H1 (cell line): ENCODE data around the gene DENND6B. TPM values are rescaled to one million over a fixed set of nuclear protein-coding genes. Genes with fewer than 3 reads are reported as not detected.
A peak's percentile ranks its signal among the peaks of the same experiment; 100 is the strongest.

ENCODE experiments used
- CTCF ChIA-PET: fragments of 300-600 bp; sonication (Branson Sonifier 250); formaldehyde crosslinking; loops from one replicate; lab custom pipeline; 2021; ENCODE audit not compliant: partially characterized antibody; lab: Charles Lee
- POLR2A ChIA-PET: fragments of 300-600 bp; sonication (Branson Sonifier 250); formaldehyde crosslinking; loops from one replicate; lab custom pipeline; 2021; ENCODE audit warnings: inconsistent platforms; ENCODE audit not compliant: partially characterized antibody; lab: Charles Lee
- DNase-seq, 2 experiments: peaks; one replicate each; pipeline versions ENCODE4 v3.0.0 to v3.0.0-alpha.2; 2010 to 2022; ENCODE audit warnings: low spot score in 2 of 2, low read depth in 1 of 2, mixed read lengths in 1 of 2
- FAIRE-seq: peaks from 2 replicates; lab custom pipeline; 2011; peaks lifted over from hg19 to GRCh38; lab: Jason Lieb, UNC
- H2AFZ ChIP-seq: 2 replicates; pipeline ENCODE4 v1.8.1; 2012; ENCODE audit warnings: low read length, inconsistent platforms
- H2AK5ac ChIP-seq: 2 replicates; pipeline ENCODE4 v1.6.1; 2013; ENCODE audit warnings: low read depth, low read length
- H2BK120ac ChIP-seq: replicated peaks from 2 replicates; pipeline ENCODE3; 2013; ENCODE audit warnings: low read depth, low read length, inconsistent platforms
- H2BK12ac ChIP-seq: 2 replicates; pipeline ENCODE4 v1.6.1; 2013; ENCODE audit warnings: low read depth, low read length
- H2BK15ac ChIP-seq: 2 replicates; pipeline ENCODE4 v1.6.1; 2013; ENCODE audit warnings: low read length
- H2BK20ac ChIP-seq: 2 replicates; pipeline ENCODE4 v1.6.1; 2013; ENCODE audit warnings: low read length
- H2BK5ac ChIP-seq: 2 replicates; pipeline ENCODE4 v1.6.1; 2013; ENCODE audit warnings: low read depth, low read length
- H3K14ac ChIP-seq: 2 replicates; pipeline ENCODE4 v1.6.1; 2013; ENCODE audit warnings: inconsistent platforms; ENCODE audit not compliant: insufficient read length
- H3K18ac ChIP-seq: 2 replicates; pipeline ENCODE4 v1.6.1; 2013; ENCODE audit warnings: low read length; ENCODE audit errors: extremely low read depth
- H3K23ac ChIP-seq: 2 replicates; pipeline ENCODE4 v1.6.1; 2013; ENCODE audit warnings: inconsistent platforms; ENCODE audit not compliant: insufficient read length
- H3K23me2 ChIP-seq: 2 replicates; pipeline ENCODE4 v1.6.1; 2013; ENCODE audit warnings: low read depth, low read length
- H3K27ac ChIP-seq: 2 replicates; pipeline ENCODE4 v1.6.1; 2011; ENCODE audit warnings: low read depth, low read length, inconsistent platforms
- H3K27me3 ChIP-seq, 4 experiments: replicated peaks in 1 of 4; 1 replicate in 1 of 4; 2 replicates in 3 of 4; pipeline versions ENCODE4 v1.6.1 to v1.8.1; 2011 to 2013; ENCODE audit warnings: low read length in 3 of 4, mild to moderate bottlenecking in 3 of 4, inconsistent platforms in 2 of 4, mixed read lengths in 2 of 4, moderate library complexity in 1 of 4; ENCODE audit not compliant: control insufficient read depth in 3 of 4, insufficient read depth in 3 of 4; ENCODE audit errors: extremely low read depth in 1 of 4
- H3K36me3 ChIP-seq, 4 experiments: 2 replicates each; pipeline versions ENCODE4 v1.6.1 to v1.8.1; 2011 to 2013; ENCODE audit warnings: mild to moderate bottlenecking in 4 of 4, low read length in 3 of 4, moderate library complexity in 2 of 4, control low read depth in 1 of 4, inconsistent platforms in 1 of 4; ENCODE audit not compliant: insufficient read depth in 4 of 4, control insufficient read depth in 2 of 4
- H3K4ac ChIP-seq: replicated peaks from 2 replicates; pipeline ENCODE3; 2013; ENCODE audit warnings: low read length, low read depth, mixed read lengths, inconsistent platforms; ENCODE audit not compliant: insufficient read length
- H3K4me1 ChIP-seq, 4 experiments: replicated peaks in 1 of 4; 1 replicate in 1 of 4; 2 replicates in 3 of 4; pipeline versions ENCODE4 v1.6.1 to v1.8.1; 2011 to 2013; ENCODE audit warnings: low read length in 3 of 4, inconsistent platforms in 2 of 4, mixed read lengths in 1 of 4; ENCODE audit not compliant: insufficient read depth in 4 of 4, control insufficient read depth in 3 of 4
- H3K4me2 ChIP-seq, 2 experiments: 2 replicates each; pipeline versions ENCODE4 v1.6.1 to v1.8.1; 2011 to 2013; ENCODE audit warnings: low read depth in 2 of 2, low read length in 2 of 2, control low read depth in 1 of 2, inconsistent platforms in 1 of 2, mild to moderate bottlenecking in 1 of 2; ENCODE audit not compliant: insufficient read depth in 1 of 2
- H3K4me3 ChIP-seq, 4 experiments: fragments of 200-600, 300-600 bp in 1 of 4; sonication (generic), shearing (Covaris generic), sonication (Bioruptor Twin) in 1 of 4; 2 replicates each; pipeline versions ENCODE4 v1.5.1 to v1.8.1; 2011 to 2016; ENCODE audit warnings: low read length in 4 of 4, low read depth in 3 of 4, control low read depth in 2 of 4, inconsistent platforms in 2 of 4, mild to moderate bottlenecking in 2 of 4, mixed read lengths in 1 of 4, moderate library complexity in 1 of 4; ENCODE audit not compliant: insufficient read depth in 2 of 4; ENCODE audit errors: extremely low read depth in 1 of 4
- H3K56ac ChIP-seq: replicated peaks from 2 replicates; pipeline ENCODE3; 2013; ENCODE audit warnings: low read depth, mild to moderate bottlenecking, mixed read lengths, low read length, inconsistent platforms; ENCODE audit not compliant: insufficient read length
- H3K79me1 ChIP-seq: 2 replicates; pipeline ENCODE4 v1.6.1; 2013; ENCODE audit warnings: low read depth, low read length, control low read depth
- H3K79me2 ChIP-seq, 2 experiments: 2 replicates each; pipeline versions ENCODE4 v1.6.1 to v1.8.1; 2012 to 2013; ENCODE audit warnings: low read length in 2 of 2, mild to moderate bottlenecking in 2 of 2, inconsistent platforms in 1 of 2; ENCODE audit not compliant: insufficient read depth in 2 of 2, control insufficient read depth in 1 of 2
- H3K9ac ChIP-seq, 4 experiments: replicated peaks in 1 of 4; 1 replicate in 1 of 4; 2 replicates in 3 of 4; pipeline versions ENCODE4 v1.6.1 to v1.8.1; 2011 to 2013; ENCODE audit warnings: low read depth in 3 of 4, low read length in 3 of 4, control low read depth in 2 of 4, mild to moderate bottlenecking in 2 of 4, moderate library complexity in 2 of 4, inconsistent platforms in 1 of 4; ENCODE audit errors: extremely low read depth in 1 of 4
- H3K9me3 ChIP-seq, 2 experiments: 2 replicates each; pipeline versions ENCODE4 v1.6.1 to v1.8.1; 2012 to 2013; ENCODE audit warnings: mild to moderate bottlenecking in 2 of 2, moderate library complexity in 2 of 2, control low read depth in 1 of 2, inconsistent platforms in 1 of 2, low read depth in 1 of 2, low read length in 1 of 2, mixed read lengths in 1 of 2; ENCODE audit not compliant: insufficient read depth in 2 of 2
- H4K20me1 ChIP-seq, 2 experiments: replicated peaks in 1 of 2; 2 replicates each; pipeline versions ENCODE3 to v1.8.1; 2011 to 2013; ENCODE audit warnings: inconsistent platforms in 2 of 2, low read length in 2 of 2, mild to moderate bottlenecking in 1 of 2; ENCODE audit not compliant: insufficient read depth in 2 of 2, control insufficient read depth in 1 of 2
- H4K5ac ChIP-seq: 2 replicates; pipeline ENCODE4 v1.6.1; 2013; ENCODE audit warnings: low read length, low read depth, mixed read lengths, inconsistent platforms; ENCODE audit not compliant: insufficient read length
- H4K8ac ChIP-seq: 2 replicates; pipeline ENCODE4 v1.8.0; 2013; ENCODE audit warnings: mild to moderate bottlenecking, moderate library complexity, low read length, inconsistent platforms; ENCODE audit not compliant: insufficient read depth; ENCODE audit errors: extremely low read depth
- H4K91ac ChIP-seq: replicated peaks from 2 replicates; pipeline ENCODE3; 2013; ENCODE audit warnings: low read length, mixed read lengths, inconsistent platforms; ENCODE audit not compliant: insufficient read length
- KDM4A ChIP-seq: IDR thresholded peaks from one replicate; pipeline ENCODE4 v1.7.1; 2012; ENCODE audit warnings: low read depth, mild to moderate bottlenecking, moderate library complexity, low read length, inconsistent platforms; ENCODE audit not compliant: severe bottlenecking
- RAD21 ChIP-seq, 2 experiments: IDR thresholded peaks in 1 of 2; conservative IDR thresholded peaks in 1 of 2; 2 replicates each; pipeline ENCODE4 v1.6.1; 2011; ENCODE audit warnings: low read depth in 2 of 2, low read length in 2 of 2, improper control_type of control experiment in 1 of 2, inconsistent platforms in 1 of 2, mild to moderate bottlenecking in 1 of 2, moderate library complexity in 1 of 2
- WGBS, 2 experiments: shearing (Covaris generic) in 1 of 2; methylation state at CpG; one replicate each; pipeline versions ENCODE4 v1.1.6 to v1.1.7; 2013 to 2015; ENCODE audit warnings: low lambda C conversion rate in 2 of 2, mixed read lengths in 2 of 2, inconsistent platforms in 1 of 2, low coverage in 1 of 2, missing lambda C conversion rate in 1 of 2; ENCODE audit not compliant: insufficient replicate concordance in 2 of 2, insufficient coverage in 1 of 2, insufficient read length in 1 of 2; ENCODE audit errors: extremely low coverage in 1 of 2, missing lambda C conversion rate in 1 of 2; 5-methylcytosine and 5-hydroxymethylcytosine counted together
- polyA plus RNA-seq, 7 experiments: library from polyadenylated mRNA; depleted of rRNA in 3 of 7; stranded (reverse) in 5 of 7; unstranded in 2 of 7; fragments of >200 nt in 5 of 7; fragments of 200-250 nt in 2 of 7; gene quantifications; 1 replicate in 5 of 7; 2 replicates in 1 of 7; 4 replicates in 1 of 7; pipeline versions ENCODE4 v1.2.1 to v1.2.3, GENCODE V29; 2011 to 2013; ENCODE audit warnings: missing spikeins in 2 of 7, mixed read lengths in 2 of 7
- total RNA-seq: library from RNA; stranded (reverse); fragmentation: NEBNext Ultra II Directional; extraction: Animal tissue kit (Norgen Biotek cat#: 25700); gene quantifications from 2 replicates; pipeline ENCODE4 v1.2.1, GENCODE V29; 2021

The DENND6B gene
- total and polyA plus RNA-seq, 2 of the 8 experiments (the other 6 are each of a cell fraction or from before 2014, with no cell fraction given): 1.1 to 1.9 TPM

- peaks cover 0 to 10% of the 10 kb centered on the region in 2 experiments; a peak in 1 of 4 replicates for H3K9me3 ChIP-seq
- peaks cover 2 to 3% (median 2%) of the 10 kb centered on the region in 4 experiments; a peak in 4 of 8 replicates for H3K36me3 ChIP-seq
- peak within 1 kb of the TSS; percentile 59 to 79 for H3K4me2 ChIP-seq
- H4K20me1 ChIP-seq: peaks cover 4 to 8% of the 10 kb centered on the region in 2 experiments
- H4K5ac ChIP-seq: no peak within 1 kb of the TSS
- H4K8ac ChIP-seq: peak within 1 kb of the TSS; percentile 68
- H3K56ac ChIP-seq: no peak within 1 kb of the TSS
- H3K4me3 ChIP-seq: peak within 1 kb of the TSS in 3 of 4 experiments; percentile 19 to 58 (median 36); a peak in 7 of 8 replicates
- CTCF ChIA-PET: interaction anchor here (4.7 kb wide), 1 partner anchor 18 kb away, joined by 30 read pairs; the partner anchor contains the start of gene HDAC10
- H3K4ac ChIP-seq: no peak within 1 kb of the TSS
- no peak within 1 kb of the TSS for H3K18ac ChIP-seq
- no peak within 1 kb of the TSS for H2AK5ac ChIP-seq
- no peak within 1 kb of the TSS for H2BK12ac ChIP-seq
- peaks cover 2 to 14% (median 9%) of the 10 kb centered on the region in 4 experiments; a peak in 6 of 7 replicates for H3K4me1 ChIP-seq
- no peaks in the 10 kb centered on the region for H3K79me1 ChIP-seq
- H3K27ac ChIP-seq: no peak within 1 kb of the TSS
- H3K79me2 ChIP-seq: no peaks in the 10 kb centered on the region
- POLR2A ChIA-PET: no interaction called here
- FAIRE-seq: no peak
- WGBS, 2 experiments: 6% methylated on average over 25 of the region's 92 CpGs; no CpG with 5 or more reads in 1 of the 2 experiments
- H4K91ac ChIP-seq: no peak within 1 kb of the TSS
- no peak within 1 kb of the TSS for H2BK5ac ChIP-seq
- no peak for DNase-seq
- H2BK20ac ChIP-seq: no peak within 1 kb of the TSS
- no peak within 1 kb of the TSS for H3K9ac ChIP-seq
- peaks cover 24 to 53% (median 41%) of the 10 kb centered on the region in 4 experiments; a peak in 6 of 7 replicates for H3K27me3 ChIP-seq
- no peak within 1 kb of the TSS for H2AFZ ChIP-seq
- H3K23me2 ChIP-seq: peaks cover 11% of the 10 kb centered on the region; the same call in 1 of the 2 replicates
- H3K23ac ChIP-seq: no peak within 1 kb of the TSS
- TF ChIP-seq RAD21 (IDR thresholded peaks at IDR 0.05 in 1 of 2, conservative IDR thresholded peaks at IDR 0.05 in 1 of 2; ENCODE audit: low read depth in 2 of 2, low read length in 2 of 2) (no peak), KDM4A (peak; percentile 36)
- no peak within 1 kb of the TSS for H2BK120ac ChIP-seq
- no peak within 1 kb of the TSS for H3K14ac ChIP-seq
- no peak within 1 kb of the TSS for H2BK15ac ChIP-seq
Observed at GRCh38 chr22:50269970-50270665, 56.7 kb downstream of the DENND6B start, which contains the start of gene MAPK11. MAPK11 (minus strand) TSS chr22:50270380; CDS start chr22:50270292, 88 bp downstream.
